Activated CD4-positive, alpha-beta T cell treated with anti-CD3 and anti-CD28 coated beads, Interleukin-2, amount 50 U/mL, for 24 hours (primary cell): Measurements from ENCODE around the gene VAT1L.
"Not testable (repeated sequence)": the region's sequence is repeated elsewhere in the genome, so short reads cannot be mapped to it uniquely, and the experiment has no call there.

ENCODE experiments used
- DNase-seq, 2 donors: peaks; one replicate each; pipeline ENCODE4 v3.0.0-alpha.2; 2020; ENCODE audit warnings: low read depth in 1 of 2, low spot score in 1 of 2

Gene VAT1L

GRCh38 chr16:77987810-77988209 is 199.4 kb downstream of the VAT1L start:
- no peak for DNase-seq

GRCh38 chr16:77989846-77990245 is 201.5 kb downstream of the VAT1L start:
- no peak for DNase-seq

GRCh38 chr16:77991701-77992100 is 203.3 kb downstream of the VAT1L start:
- no peak for DNase-seq

GRCh38 chr16:77992381-77992780 is 204.0 kb downstream of the VAT1L start:
- DNase-seq, result not testable (repeated sequence)

- DNase-seq, result no peak
Observed at GRCh38 chr16:77993111-77993985, 205.0 kb downstream of the VAT1L start.

GRCh38 chr16:77995843-77996455 is 207.6 kb downstream of the VAT1L start:
- no peak for DNase-seq

- DNase-seq, result no peak
Observed at GRCh38 chr16:77998350-77999023, 210.1 kb downstream of the VAT1L start.

GRCh38 chr16:78001451-78002025 is 213.2 kb downstream of the VAT1L start:
- DNase-seq, result no peak

- DNase-seq, result peak; percentile 39 to 69
Observed at GRCh38 chr16:78002915-78003538, 214.7 kb downstream of the VAT1L start.

- no peak for DNase-seq
Observed at GRCh38 chr16:78004517-78004916, 216.2 kb downstream of the VAT1L start.

GRCh38 chr16:78005881-78006280 is 217.5 kb downstream of the VAT1L start:
- no peak for DNase-seq

GRCh38 chr16:78007121-78007520 is 218.8 kb downstream of the VAT1L start:
- no peak for DNase-seq

- DNase-seq, result no peak
Observed at GRCh38 chr16:78022347-78023060, 234.1 kb downstream of the VAT1L start, which contains the start of gene CLEC3A. Gene CLEC3A, plus strand, starts transcription at chr16:78022548. Its CDS starts 79 bp downstream, at chr16:78022627.

- DNase-seq, result no peak
Observed at GRCh38 chr16:78024159-78024558, 235.8 kb downstream of the VAT1L start.

GRCh38 chr16:78025631-78026030 is 237.3 kb downstream of the VAT1L start:
- no peak for DNase-seq

- no peak for DNase-seq
Observed at GRCh38 chr16:78028018-78028417, 239.7 kb downstream of the VAT1L start.
